Endodermal cell (in vitro differentiated cells): ENCODE results near the gene ERGIC2. TPM values are rescaled to one million over a fixed set of nuclear protein-coding genes. Genes with fewer than 3 reads are reported as not detected.

ENCODE experiments used
- DNase-seq: peaks from one replicate; pipeline ENCODE4 v3.0.0-alpha.2; 2017
- H3K27ac ChIP-seq: 2 replicates; pipeline ENCODE4 v1.5.1; 2013; ENCODE audit warnings: mild to moderate bottlenecking, low read depth, low read length, moderate library complexity
- H3K27me3 ChIP-seq: 2 replicates; pipeline ENCODE4 v1.6.1; 2013; ENCODE audit warnings: mild to moderate bottlenecking, low read length, moderate library complexity; ENCODE audit not compliant: insufficient read depth, control insufficient read depth, poor library complexity, severe bottlenecking
- H3K36me3 ChIP-seq: 2 replicates; pipeline ENCODE4 v1.7.0; 2013; ENCODE audit warnings: mild to moderate bottlenecking, low read length, moderate library complexity; ENCODE audit not compliant: control insufficient read depth, insufficient read depth
- H3K4me1 ChIP-seq: one replicate; pipeline ENCODE4 v1.7.0; 2013; ENCODE audit warnings: low read length; ENCODE audit not compliant: control insufficient read depth, insufficient read depth
- H3K4me3 ChIP-seq: 2 replicates; pipeline ENCODE4 v1.5.1; 2013; ENCODE audit warnings: mild to moderate bottlenecking, low read length, moderate library complexity
- H3K9ac ChIP-seq: 2 replicates; pipeline ENCODE4 v1.6.1; 2013; ENCODE audit warnings: mild to moderate bottlenecking, low read length, moderate library complexity; ENCODE audit not compliant: poor library complexity, severe bottlenecking; ENCODE audit errors: extremely low read depth
- H3K9me3 ChIP-seq: 2 replicates; pipeline ENCODE4 v1.6.1; 2013; ENCODE audit warnings: mild to moderate bottlenecking, low read length, moderate library complexity; ENCODE audit not compliant: control insufficient read depth
- H3K27ac Mint-ChIP-seq: 2 replicates; pipeline ENCODE4 v1.8.0; 2020; ENCODE audit warnings: mixed read lengths
- H3K27me3 Mint-ChIP-seq: 2 replicates; pipeline ENCODE4 v1.8.0; 2021; ENCODE audit warnings: mild to moderate bottlenecking, mixed read lengths; ENCODE audit not compliant: insufficient read depth
- H3K36me3 Mint-ChIP-seq: 2 replicates; pipeline ENCODE4 v1.8.0; 2020; ENCODE audit warnings: low read depth, mixed read lengths
- H3K4me1 Mint-ChIP-seq: 2 replicates; pipeline ENCODE4 v1.8.0; 2020; ENCODE audit warnings: mixed read lengths
- H3K4me3 Mint-ChIP-seq: 2 replicates; pipeline ENCODE4 v1.8.0; 2020; ENCODE audit warnings: mild to moderate bottlenecking, moderate library complexity, mixed read lengths
- H3K9me3 Mint-ChIP-seq: 2 replicates; pipeline ENCODE4 v1.8.0; 2020; ENCODE audit warnings: mild to moderate bottlenecking, mixed read lengths
- WGBS, 2 experiments: methylation state at CpG; one replicate each; pipeline versions ENCODE4 v1.1.5 to v1.1.7; 2013; ENCODE audit warnings: missing lambda C conversion rate in 2 of 2, mixed read lengths in 1 of 2; ENCODE audit not compliant: insufficient coverage in 1 of 2, insufficient read length in 1 of 2; 5-methylcytosine and 5-hydroxymethylcytosine counted together
- total RNA-seq, 2 donors: library from RNA; stranded (reverse); fragmentation: NEBNext Ultra II Directional in 1 of 2; extraction: Animal tissue kit (Norgen Biotek cat#: 25700) in 1 of 2; gene quantifications; 2 replicates in 1 of 2; 3 replicates in 1 of 2; pipeline ENCODE4 v1.2.1, GENCODE V29; 2021
- TF ChIP-seq, protein P1 (sequence below): fragments of 200-600 bp; sonication (generic); conservative IDR thresholded peaks from 2 replicates; pipeline ENCODE4 v1.5.0; 2021; ENCODE audit warnings: antibody characterized with exemption, mild to moderate bottlenecking

The ERGIC2 gene
- total RNA-seq, 2 donors from 2014 or later: 101 to 170 TPM

DNA sequence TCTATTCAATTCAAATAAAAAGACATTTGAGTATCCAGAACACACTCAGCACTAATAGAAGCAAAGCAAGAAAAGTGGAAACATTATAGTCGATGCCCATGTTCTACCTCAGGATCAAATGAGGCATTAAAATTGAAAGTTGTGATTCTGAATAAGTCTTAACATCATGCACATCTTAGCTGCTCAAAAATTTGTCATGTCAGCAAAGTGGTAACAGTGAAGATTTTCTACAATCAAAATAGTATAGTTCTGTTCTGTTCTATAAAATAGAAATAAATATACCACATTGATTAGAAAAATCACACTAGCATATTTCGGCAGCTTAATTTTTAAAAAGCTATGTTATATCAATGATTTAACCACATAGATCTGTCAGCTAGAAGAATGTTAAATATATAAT is 74.7 kb downstream of the ERGIC2 start:
- Mint-ChIP-seq H3K4me3 (no peak overlapping the region), H3K4me1 (peaks cover 6% of the 10 kb centered on the region), H3K9me3 (no peaks in the 10 kb centered on the region), H3K27me3 (no peaks in the 10 kb centered on the region), H3K36me3 (peaks cover 11% of the 10 kb centered on the region), H3K27ac (no peak overlapping the region)
- Histone ChIP-seq H3K9me3 (no peaks in the 10 kb centered on the region), H3K36me3 (no peaks in the 10 kb centered on the region), H3K4me3 (no peak overlapping the region), H3K27ac (no peak overlapping the region), H3K27me3 (no peaks in the 10 kb centered on the region), H3K9ac (no peak overlapping the region), H3K4me1 (no peaks in the 10 kb centered on the region)
- TF ChIP-seq, protein P1, sequence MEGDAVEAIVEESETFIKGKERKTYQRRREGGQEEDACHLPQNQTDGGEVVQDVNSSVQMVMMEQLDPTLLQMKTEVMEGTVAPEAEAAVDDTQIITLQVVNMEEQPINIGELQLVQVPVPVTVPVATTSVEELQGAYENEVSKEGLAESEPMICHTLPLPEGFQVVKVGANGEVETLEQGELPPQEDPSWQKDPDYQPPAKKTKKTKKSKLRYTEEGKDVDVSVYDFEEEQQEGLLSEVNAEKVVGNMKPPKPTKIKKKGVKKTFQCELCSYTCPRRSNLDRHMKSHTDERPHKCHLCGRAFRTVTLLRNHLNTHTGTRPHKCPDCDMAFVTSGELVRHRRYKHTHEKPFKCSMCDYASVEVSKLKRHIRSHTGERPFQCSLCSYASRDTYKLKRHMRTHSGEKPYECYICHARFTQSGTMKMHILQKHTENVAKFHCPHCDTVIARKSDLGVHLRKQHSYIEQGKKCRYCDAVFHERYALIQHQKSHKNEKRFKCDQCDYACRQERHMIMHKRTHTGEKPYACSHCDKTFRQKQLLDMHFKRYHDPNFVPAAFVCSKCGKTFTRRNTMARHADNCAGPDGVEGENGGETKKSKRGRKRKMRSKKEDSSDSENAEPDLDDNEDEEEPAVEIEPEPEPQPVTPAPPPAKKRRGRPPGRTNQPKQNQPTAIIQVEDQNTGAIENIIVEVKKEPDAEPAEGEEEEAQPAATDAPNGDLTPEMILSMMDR: no peak
- WGBS, 2 experiments: 100% methylated on average over 1 of the region's 2 CpGs; no CpG with 5 or more reads in 1 of the 2 experiments
- DNase-seq: no peak

- DNase-seq: no peak
- no peak overlapping the region for H3K4me3 ChIP-seq
- Mint-ChIP-seq H3K27me3 (no peaks in the 10 kb centered on the region), H3K36me3 (peaks cover 10% of the 10 kb centered on the region), H3K27ac (no peak overlapping the region), H3K4me3 (no peak overlapping the region), H3K9me3 (no peaks in the 10 kb centered on the region), H3K4me1 (peaks cover 14% of the 10 kb centered on the region)
- H3K27me3 ChIP-seq: no peaks in the 10 kb centered on the region
- H3K27ac ChIP-seq: no peak overlapping the region
- no peaks in the 10 kb centered on the region for H3K36me3 ChIP-seq
- H3K9ac ChIP-seq: no peak overlapping the region
- H3K9me3 ChIP-seq: no peaks in the 10 kb centered on the region
- TF ChIP-seq, protein P1: no peak
- H3K4me1 ChIP-seq: no peaks in the 10 kb centered on the region
These were observed 76.6 kb downstream of the ERGIC2 start for GRCh38 chr12:29304388-29304787.

DNA sequence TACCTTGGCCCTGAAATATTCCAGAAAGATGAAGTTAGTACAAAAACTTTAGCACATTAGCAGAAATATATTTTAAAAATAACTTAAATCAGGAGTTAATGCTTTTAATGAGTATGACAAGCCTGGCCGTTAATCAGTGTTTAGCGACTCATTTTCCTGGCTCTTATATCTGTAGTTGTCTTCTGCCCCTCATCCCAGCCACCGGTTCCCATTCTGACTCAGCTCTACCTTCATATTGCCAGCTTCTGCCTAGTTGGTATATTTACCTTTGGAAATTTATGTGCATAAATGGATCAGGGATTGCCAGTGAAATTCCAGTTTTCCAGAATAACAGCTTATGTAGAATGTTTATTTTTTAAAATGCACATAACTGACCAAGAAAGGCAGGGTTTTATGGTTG is 79.9 kb downstream of the ERGIC2 start:
- no peaks in the 10 kb centered on the region for H3K9me3 ChIP-seq
- Mint-ChIP-seq H3K4me1 (peaks cover 14% of the 10 kb centered on the region), H3K4me3 (no peak overlapping the region), H3K27me3 (no peaks in the 10 kb centered on the region), H3K9me3 (no peaks in the 10 kb centered on the region), H3K36me3 (peaks cover 14% of the 10 kb centered on the region), H3K27ac (no peak overlapping the region)
- no peak overlapping the region for H3K9ac ChIP-seq
- no peaks in the 10 kb centered on the region for H3K36me3 ChIP-seq
- no peak overlapping the region for H3K27ac ChIP-seq
- TF ChIP-seq, protein P1: no peak
- H3K27me3 ChIP-seq: no peaks in the 10 kb centered on the region
- DNase-seq: no peak
- no peaks in the 10 kb centered on the region for H3K4me1 ChIP-seq
- no peak overlapping the region for H3K4me3 ChIP-seq
- WGBS, 2 experiments: 93% methylated on average over 2 to 3 of the region's 3 CpGs
